Keratinocyte (primary cell): Measurements from ENCODE around the gene PIK3C3. TPM values are rescaled to one million over a fixed set of nuclear protein-coding genes. Genes with fewer than 3 reads are reported as not detected.

ENCODE experiments used
- DNase-seq: peaks from one replicate; pipeline ENCODE4 v3.0.0-alpha.2; 2011; ENCODE audit warnings: low read depth, missing footprints, low spot score
- FAIRE-seq: peaks from 2 replicates; lab custom pipeline; 2011; peaks lifted over from hg19 to GRCh38; lab: Jason Lieb, UNC
- H2AFZ ChIP-seq: 2 replicates; pipeline ENCODE4 v1.6.0; 2012; ENCODE audit warnings: low read length, control low read depth, inconsistent platforms; ENCODE audit not compliant: control insufficient read depth
- H3K27ac ChIP-seq: 2 replicates; pipeline ENCODE4 v1.5.1; 2011; ENCODE audit warnings: low read length; ENCODE audit not compliant: control insufficient read depth, insufficient read depth
- H3K27me3 ChIP-seq: 3 replicates; pipeline ENCODE4 v1.6.0; 2011; ENCODE audit warnings: low read length; ENCODE audit not compliant: control insufficient read depth, insufficient read depth; ENCODE audit errors: extremely low read depth
- H3K36me3 ChIP-seq, 2 experiments: 2 replicates in 1 of 2; 3 replicates in 1 of 2; pipeline ENCODE4 v1.5.1; 2011; ENCODE audit warnings: low read length in 2 of 2, mild to moderate bottlenecking in 1 of 2; ENCODE audit not compliant: control insufficient read depth in 2 of 2, insufficient read depth in 2 of 2; ENCODE audit errors: extremely low read depth in 1 of 2
- H3K4me1 ChIP-seq: 3 replicates; pipeline ENCODE4 v1.5.1; 2011; ENCODE audit warnings: low read length; ENCODE audit not compliant: control insufficient read depth, insufficient read depth; ENCODE audit errors: extremely low read depth
- H3K4me2 ChIP-seq: 3 replicates; pipeline ENCODE4 v1.6.0; 2011; ENCODE audit warnings: low read depth, low read length; ENCODE audit not compliant: control insufficient read depth, insufficient read depth; ENCODE audit errors: extremely low read depth
- H3K4me3 ChIP-seq, 3 experiments: fragments of 200-600 bp in 1 of 3; sonication (generic) in 1 of 3; 2 replicates in 2 of 3; 3 replicates in 1 of 3; pipeline ENCODE4 v1.5.1; 2011 to 2016; ENCODE audit warnings: low read length in 3 of 3, mild to moderate bottlenecking in 3 of 3, control low read depth in 2 of 3, inconsistent platforms in 1 of 3, low read depth in 1 of 3, mixed read lengths in 1 of 3, mixed run types in 1 of 3, moderate library complexity in 1 of 3; ENCODE audit not compliant: control insufficient read depth in 2 of 3, insufficient read depth in 2 of 3; ENCODE audit errors: extremely low read depth in 1 of 3
- H3K79me2 ChIP-seq: 2 replicates; pipeline ENCODE4 v1.6.0; 2012; ENCODE audit warnings: low read length; ENCODE audit not compliant: control insufficient read depth, insufficient read depth
- H3K9ac ChIP-seq: 3 replicates; pipeline ENCODE4 v1.6.0; 2011; ENCODE audit warnings: low read length; ENCODE audit not compliant: control insufficient read depth, insufficient read depth; ENCODE audit errors: extremely low read depth
- H3K9me1 ChIP-seq: 3 replicates; pipeline ENCODE4 v1.6.0; 2011; ENCODE audit warnings: low read length; ENCODE audit not compliant: control insufficient read depth, insufficient read depth; ENCODE audit errors: extremely low read depth
- H3K9me3 ChIP-seq: 2 replicates; pipeline ENCODE4 v1.5.1; 2012; ENCODE audit warnings: low read depth, low read length; ENCODE audit not compliant: control insufficient read depth
- H4K20me1 ChIP-seq: 3 replicates; pipeline ENCODE4 v1.6.0; 2011; ENCODE audit warnings: low read length; ENCODE audit not compliant: control insufficient read depth, insufficient read depth; ENCODE audit errors: extremely low read depth
- EZH2 ChIP-seq: IDR thresholded peaks from one replicate; pipeline ENCODE4 v1.6.1; 2012; ENCODE audit warnings: inconsistent platforms, mild to moderate bottlenecking, low read length, moderate library complexity
- dilution Hi-C: fragments of 300-500 bp; cut with MboI; formaldehyde crosslinking; loops from one replicate; pipeline ENCODE4 v1.7.0; 2020; ENCODE audit warnings: low sequenced_read_pairs; ENCODE audit not compliant: extremely low pct_ligation_motif_present
- polyA plus RNA-seq, 5 experiments: library from polyadenylated mRNA; depleted of rRNA in 3 of 5; stranded (reverse) in 3 of 5; stranded (forward) in 1 of 5; unstranded in 1 of 5; fragments of >200 nt; gene quantifications; 1 replicate in 1 of 5; 2 replicates in 3 of 5; 3 replicates in 1 of 5; pipeline versions ENCODE4 v1.2.1 to v1.2.3, GENCODE V29; 2011 to 2012; ENCODE audit warnings: missing spikeins in 2 of 5, low read depth in 1 of 5, low replicate concordance in 1 of 5
- TF ChIP-seq, protein P1 (sequence below), 3 experiments: IDR thresholded peaks in 1 of 3; conservative IDR thresholded peaks in 1 of 3; optimal IDR thresholded peaks in 1 of 3; 2 replicates in 2 of 3; 3 replicates in 1 of 3; pipeline versions ENCODE3 to v1.5.1; 2011; ENCODE audit warnings: low read length in 3 of 3, mild to moderate bottlenecking in 3 of 3, moderate library complexity in 2 of 3, control low read depth in 1 of 3, inconsistent platforms in 1 of 3; ENCODE audit not compliant: insufficient read depth in 2 of 3; ENCODE audit errors: extremely low read depth in 1 of 3

PIK3C3 gene
- polyA plus RNA-seq, 1 donor (not counting 4 experiments of a cell fraction or from before 2014, with no cell fraction given), result 65.0 TPM

DNA sequence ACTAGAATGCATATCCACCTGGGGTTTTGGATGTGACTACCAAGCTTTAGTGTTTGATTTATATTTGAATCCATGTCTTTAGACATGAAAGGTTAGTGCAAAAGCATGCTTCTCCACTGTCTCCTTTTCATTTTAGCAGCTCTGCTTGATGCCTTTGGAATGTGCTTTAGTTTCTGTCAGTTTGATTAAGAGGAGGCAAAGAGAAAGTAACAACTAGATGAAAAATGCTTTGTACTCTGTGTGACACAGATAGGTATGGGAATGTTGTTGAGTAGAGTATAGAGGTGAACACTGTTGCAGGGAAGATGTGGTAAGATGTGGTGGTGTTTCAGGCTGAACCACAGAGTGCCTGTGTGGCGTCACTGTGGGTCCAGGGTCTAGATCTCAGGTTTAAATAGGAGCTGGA lies 19.8 kb downstream of the PIK3C3 start:
- Histone ChIP-seq H3K36me3 (no peaks in the 10 kb centered on the region), H3K9me1 (no peaks in the 10 kb centered on the region), H3K27me3 (no peaks in the 10 kb centered on the region), H3K4me1 (no peaks in the 10 kb centered on the region), H3K9me3 (no peaks in the 10 kb centered on the region), H3K27ac (no peak overlapping the region), H3K79me2 (peaks cover 7% of the 10 kb centered on the region), H3K4me2 (no peak overlapping the region), H2AFZ (no peak overlapping the region), H3K9ac (no peak overlapping the region), H4K20me1 (no peaks in the 10 kb centered on the region), H3K4me3 (no peak overlapping the region)
- DNase-seq (no peak), FAIRE-seq (no peak)
- dilution Hi-C loops, result no loop called here
- TF ChIP-seq EZH2, result no peak
- TF ChIP-seq, protein P1, sequence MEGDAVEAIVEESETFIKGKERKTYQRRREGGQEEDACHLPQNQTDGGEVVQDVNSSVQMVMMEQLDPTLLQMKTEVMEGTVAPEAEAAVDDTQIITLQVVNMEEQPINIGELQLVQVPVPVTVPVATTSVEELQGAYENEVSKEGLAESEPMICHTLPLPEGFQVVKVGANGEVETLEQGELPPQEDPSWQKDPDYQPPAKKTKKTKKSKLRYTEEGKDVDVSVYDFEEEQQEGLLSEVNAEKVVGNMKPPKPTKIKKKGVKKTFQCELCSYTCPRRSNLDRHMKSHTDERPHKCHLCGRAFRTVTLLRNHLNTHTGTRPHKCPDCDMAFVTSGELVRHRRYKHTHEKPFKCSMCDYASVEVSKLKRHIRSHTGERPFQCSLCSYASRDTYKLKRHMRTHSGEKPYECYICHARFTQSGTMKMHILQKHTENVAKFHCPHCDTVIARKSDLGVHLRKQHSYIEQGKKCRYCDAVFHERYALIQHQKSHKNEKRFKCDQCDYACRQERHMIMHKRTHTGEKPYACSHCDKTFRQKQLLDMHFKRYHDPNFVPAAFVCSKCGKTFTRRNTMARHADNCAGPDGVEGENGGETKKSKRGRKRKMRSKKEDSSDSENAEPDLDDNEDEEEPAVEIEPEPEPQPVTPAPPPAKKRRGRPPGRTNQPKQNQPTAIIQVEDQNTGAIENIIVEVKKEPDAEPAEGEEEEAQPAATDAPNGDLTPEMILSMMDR (optimal IDR thresholded peaks at IDR 0.05 in 1 of 3, IDR thresholded peaks at IDR 0.05 in 1 of 3, conservative IDR thresholded peaks at IDR 0.05 in 1 of 3; ENCODE audit: extremely low read depth in 1 of 3, insufficient read depth in 2 of 3, low read length in 3 of 3), result no peak

DNA sequence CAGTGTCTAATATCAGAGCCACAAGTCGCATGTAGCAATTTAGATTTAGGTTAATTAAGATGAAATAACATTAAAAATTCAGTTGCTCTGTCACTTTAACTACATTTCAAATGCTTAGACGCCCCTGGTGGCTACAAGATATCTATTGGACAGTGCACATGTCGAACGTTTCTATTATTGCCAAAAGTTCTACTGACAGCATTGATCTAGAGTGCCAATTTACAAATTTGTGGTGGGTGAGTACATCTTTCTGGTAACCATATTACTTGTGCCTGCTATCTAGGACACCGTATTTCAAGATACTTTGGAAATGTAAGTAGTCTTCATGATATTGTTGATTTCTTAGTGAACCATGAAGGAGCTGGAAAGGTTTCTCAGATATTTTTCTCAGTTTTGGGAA lies 20.2 kb downstream of the PIK3C3 start:
- dilution Hi-C loops, result no loop called here
- Histone ChIP-seq H4K20me1 (no peaks in the 10 kb centered on the region), H3K27ac (no peak overlapping the region), H3K9ac (no peak overlapping the region), H3K9me1 (no peaks in the 10 kb centered on the region), H3K79me2 (peaks cover 7% of the 10 kb centered on the region), H3K27me3 (no peaks in the 10 kb centered on the region), H3K9me3 (no peaks in the 10 kb centered on the region), H2AFZ (no peak overlapping the region), H3K36me3 (no peaks in the 10 kb centered on the region), H3K4me1 (no peaks in the 10 kb centered on the region), H3K4me2 (no peak overlapping the region), H3K4me3 (no peak overlapping the region)
- TF ChIP-seq EZH2, result no peak
- TF ChIP-seq, protein P1 (optimal IDR thresholded peaks at IDR 0.05 in 1 of 3, IDR thresholded peaks at IDR 0.05 in 1 of 3, conservative IDR thresholded peaks at IDR 0.05 in 1 of 3; ENCODE audit: extremely low read depth in 1 of 3, insufficient read depth in 2 of 3, low read length in 3 of 3), result no peak
- DNase-seq (no peak), FAIRE-seq (no peak)
